Measurements from ENCODE around the gene REC8.

- TF ChIP-seq ETV6 (CRISPR knock-in tag; conservative IDR thresholded peaks at IDR 0.05) (no peak), RNF219 (CRISPR knock-in tag; IDR thresholded peaks at IDR 0.05) (no peak), ZNF430 (CRISPR knock-in tag; IDR thresholded peaks at IDR 0.05) (no peak), NR2C2 (CRISPR knock-in tag; IDR thresholded peaks at IDR 0.05; ENCODE audit: borderline replicate concordance) (no peak), PITX1 (CRISPR knock-in tag; IDR thresholded peaks at IDR 0.05) (no peak), MYNN (CRISPR knock-in tag; IDR thresholded peaks at IDR 0.05; ENCODE audit: low read depth) (no peak), TEAD2 (CRISPR knock-in tag; IDR thresholded peaks at IDR 0.05) (no peak), ZNF281 (CRISPR knock-in tag; IDR thresholded peaks at IDR 0.05; ENCODE audit: borderline replicate concordance) (no peak), ZFX (CRISPR knock-in tag; IDR thresholded peaks at IDR 0.05; ENCODE audit: low read depth) (no peak), ATF5 (CRISPR knock-in tag; IDR thresholded peaks at IDR 0.05; ENCODE audit: low read depth) (no peak)
Observed at GRCh38 chr14:24224618-24225071, 52.8 kb downstream of the REC8 start.

All from HepG2 (cell line).